Hematopoietic multipotent progenitor cell treated with erythropoietin and hydrocortisone succinate and interleukin-3 and kit ligand, for 15 days (in vitro differentiated cells): ENCODE data around the gene SNAP23.
"Not testable (repeated sequence)": the region's sequence is repeated elsewhere in the genome, so short reads cannot be mapped to it uniquely, and the experiment has no call there.

Experiments
- DNase-seq: peaks from one replicate; pipeline ENCODE4 v3.0.0-alpha.2; 2015; ENCODE audit warnings: low spot score

SNAP23 gene

GRCh38 chr15:42498212-42499068, 3.0 kb downstream of the SNAP23 start:
- DNase-seq, result peak; percentile 51

GRCh38 chr15:42499858-42500609, 4.6 kb downstream of the SNAP23 start:
- DNase-seq, result peak; percentile 71

GRCh38 chr15:42502477-42502876, 7.0 kb downstream of the SNAP23 start:
- DNase-seq, result peak; percentile 33

- DNase-seq, result no peak
Measured at GRCh38 chr15:42503825-42504224, 8.4 kb downstream of the SNAP23 start.

GRCh38 chr15:42504631-42505030, 9.2 kb downstream of the SNAP23 start:
- DNase-seq, result no peak

DNA sequence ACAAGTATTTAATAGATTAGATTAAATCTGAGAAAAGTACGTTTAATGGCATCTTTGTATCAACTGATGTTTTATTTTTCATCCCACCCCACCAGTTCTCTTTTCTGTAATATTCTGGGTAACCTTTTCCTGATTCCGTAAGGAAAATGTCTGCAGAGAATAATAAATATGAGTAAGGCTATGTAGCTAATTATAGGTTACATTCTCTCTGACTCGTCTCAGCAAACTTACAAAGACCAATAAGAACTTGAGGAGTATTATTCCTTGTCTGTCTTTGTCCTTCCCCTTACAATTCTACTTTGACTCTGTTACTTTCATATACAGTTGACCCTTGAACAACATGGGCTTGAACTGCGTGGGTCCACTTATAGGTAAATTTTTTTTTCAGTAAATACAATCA, 12.1 kb downstream of the SNAP23 start:
- no peak for DNase-seq

DNA sequence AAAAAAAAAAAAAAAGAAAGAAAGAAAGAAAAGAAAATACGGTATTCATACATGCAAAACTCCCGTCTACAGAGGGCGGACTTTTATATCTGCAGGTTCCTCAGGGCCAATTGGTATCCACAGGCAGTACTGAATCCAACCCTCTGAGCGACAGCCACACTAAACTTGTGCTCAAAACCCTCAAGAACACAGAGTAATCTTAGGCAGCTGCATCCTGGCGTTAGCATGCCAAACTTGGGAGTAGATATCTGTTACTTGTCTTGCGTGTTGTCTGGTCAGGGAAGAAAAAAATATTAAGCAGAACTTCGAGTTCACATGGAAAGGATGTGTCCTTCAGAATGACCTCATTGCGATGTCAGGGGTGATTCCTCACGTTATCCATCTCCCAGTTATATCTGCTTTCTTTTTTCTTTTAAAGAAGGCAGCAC, 12.8 kb downstream of the SNAP23 start:
- no peak for DNase-seq

DNA sequence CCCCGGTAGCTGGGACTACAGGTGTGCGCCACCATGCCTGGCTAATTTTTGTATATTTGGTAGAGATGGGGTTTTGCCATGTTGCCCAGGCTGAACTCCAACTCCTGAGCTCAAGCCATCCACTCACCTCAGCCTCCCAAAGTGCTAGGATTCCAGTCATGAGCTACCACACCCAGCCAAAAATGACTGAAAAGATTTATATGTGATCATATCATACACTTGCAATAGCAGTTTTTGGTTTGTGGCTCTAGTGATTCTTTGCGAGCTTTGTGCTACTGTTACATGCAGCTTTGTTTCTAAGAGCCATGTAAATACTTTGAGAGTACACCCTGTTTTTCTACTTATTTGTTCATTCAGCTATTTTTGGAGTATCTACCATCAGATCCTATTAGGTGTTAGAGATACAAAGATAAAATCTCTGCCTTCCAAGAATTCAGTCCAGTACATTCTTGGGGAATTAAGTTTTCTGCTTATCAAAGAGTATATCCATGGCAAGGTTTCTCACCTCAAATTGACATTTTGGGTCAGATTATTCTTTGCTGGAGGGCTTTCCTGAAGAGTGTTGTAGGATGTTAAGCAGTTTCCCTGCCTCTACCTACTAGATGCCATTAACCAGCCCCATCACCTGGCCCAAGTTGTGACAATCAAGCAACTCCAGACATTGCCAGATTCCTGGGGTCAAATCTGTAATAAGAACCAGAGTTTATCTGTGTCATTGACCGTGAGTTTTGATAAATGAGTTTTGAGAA, 15.0 kb downstream of the SNAP23 start:
- no peak for DNase-seq

GRCh38 chr15:42511007-42511391, 15.6 kb downstream of the SNAP23 start:
- DNase-seq, result no peak

GRCh38 chr15:42523331-42523730, 27.9 kb downstream of the SNAP23 start:
- DNase-seq, result no peak

DNA sequence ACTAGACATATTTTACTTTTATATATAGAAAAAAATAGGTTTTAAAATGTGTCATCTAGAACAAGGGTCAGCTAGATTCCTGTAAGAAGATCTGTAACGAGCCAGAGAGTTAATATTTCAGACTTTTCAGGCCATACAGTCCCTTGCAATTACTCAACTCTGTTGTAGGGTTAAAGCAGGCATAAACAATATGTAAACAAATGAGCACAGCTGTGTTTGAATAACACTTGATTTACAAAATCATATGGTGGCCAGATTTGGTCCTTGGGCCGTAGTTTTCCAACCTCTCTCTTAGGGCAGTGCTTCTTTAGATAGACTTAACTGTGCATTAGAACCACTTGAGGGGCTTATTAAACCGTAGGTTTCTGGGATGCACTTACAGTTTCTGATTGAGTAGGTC, 33.5 kb downstream of the SNAP23 start:
- DNase-seq, result no peak

DNA sequence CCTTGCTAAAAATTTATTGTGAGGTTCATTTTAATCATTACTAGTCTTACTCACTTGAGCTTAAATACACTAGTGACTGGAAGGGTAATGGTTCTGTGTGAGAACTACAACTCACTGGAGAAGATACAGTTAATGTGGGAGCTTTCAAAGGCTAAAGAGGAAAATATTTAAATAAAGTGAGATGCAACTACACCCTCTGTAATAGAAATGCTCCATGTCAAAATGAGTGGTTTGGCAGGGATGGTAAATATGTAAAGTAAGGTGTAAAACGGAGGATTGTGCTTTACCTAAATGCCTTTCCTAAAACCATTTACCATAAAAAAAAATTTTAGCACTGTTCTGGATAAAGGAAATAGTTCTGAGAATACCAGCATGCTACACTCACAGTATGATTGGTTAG, 37.8 kb downstream of the SNAP23 start:
- no peak for DNase-seq

- DNase-seq, result no peak
Measured at GRCh38 chr15:42544853-42545629, 49.6 kb downstream of the SNAP23 start.

DNA sequence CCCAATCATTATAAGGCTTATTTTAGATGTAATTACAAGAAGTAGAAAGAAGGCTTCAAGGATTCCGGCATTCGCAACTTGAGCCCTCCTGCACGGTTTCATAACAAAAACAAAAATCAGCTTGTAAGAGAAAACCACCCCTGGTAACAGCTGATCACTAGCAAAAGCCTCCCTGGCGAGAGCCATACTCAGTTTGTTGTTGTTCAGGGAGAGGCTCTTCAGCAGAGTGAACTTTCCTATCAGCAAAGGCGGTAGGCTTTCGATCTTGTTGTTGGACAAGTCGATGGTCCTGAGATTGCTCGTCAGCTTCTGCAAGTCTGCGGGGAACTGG, 52.4 kb downstream of the SNAP23 start:
- DNase-seq, result no peak

- DNase-seq, result peak; percentile 91
Measured at GRCh38 chr15:42548249-42549031, 53.0 kb downstream of the SNAP23 start, which contains the start of the genes HAUS2 and LRRC57. Gene HAUS2, plus strand, starts transcription at chr15:42548838. Its CDS starts 35 bp downstream, at chr15:42548873. Gene LRRC57, minus strand, starts transcription at chr15:42548793. Its CDS starts 359 bp downstream, at chr15:42548434.

DNA sequence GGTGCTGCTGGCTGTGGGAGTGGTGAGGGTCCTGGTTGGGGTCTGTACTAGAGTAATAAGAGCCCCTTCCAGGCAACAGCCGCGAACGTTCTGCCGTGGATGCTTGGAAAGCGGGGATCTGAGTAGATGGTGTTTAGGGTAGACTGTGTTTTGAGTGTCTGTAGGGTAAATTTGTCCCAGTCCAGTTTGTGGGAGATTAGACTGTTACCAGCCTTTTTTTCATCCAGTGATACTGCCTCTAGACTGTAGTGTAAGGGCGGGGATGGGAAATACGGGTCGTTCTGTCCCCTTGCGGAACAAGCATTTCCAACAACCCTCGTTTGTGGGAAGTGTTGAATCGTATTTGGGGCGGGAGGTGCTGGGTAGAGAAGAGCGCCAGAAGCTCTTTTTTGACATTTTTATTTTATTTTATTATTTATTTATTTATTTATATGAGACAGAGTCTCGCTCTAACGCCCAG, 53.6 kb downstream of the SNAP23 start:
- peak; percentile 50 for DNase-seq

DNA sequence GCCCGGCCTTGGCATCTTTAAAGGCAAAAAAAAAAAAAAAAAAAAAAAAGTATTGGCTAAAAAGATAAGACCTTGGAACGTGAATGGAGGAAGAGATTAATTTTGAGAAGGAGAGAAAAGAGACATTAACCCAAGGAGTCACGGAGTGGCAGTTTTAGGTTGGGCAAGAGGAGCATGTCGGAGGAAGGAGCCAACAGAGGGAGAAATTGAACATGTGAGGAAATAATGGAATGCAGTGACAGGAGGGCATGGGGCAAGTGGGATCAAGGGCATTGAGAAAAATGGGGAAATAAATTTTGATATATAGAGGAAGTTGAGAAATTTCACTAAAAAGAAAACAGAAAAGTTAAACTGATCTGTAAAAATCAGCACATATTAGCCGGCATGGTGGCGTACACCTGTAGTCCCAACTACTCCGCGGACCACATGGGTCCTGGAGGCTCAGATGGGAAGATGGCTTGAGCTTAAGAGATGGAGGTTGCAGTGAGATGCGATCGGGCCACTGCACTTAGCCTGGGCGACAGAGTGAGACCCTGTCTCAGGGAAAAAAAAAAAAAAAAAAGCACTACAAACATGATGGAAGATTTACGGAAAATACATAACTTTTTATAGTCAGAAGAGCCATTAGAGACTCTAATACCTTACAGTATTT, 54.4 kb downstream of the SNAP23 start:
- peak; percentile 76 for DNase-seq

DNA sequence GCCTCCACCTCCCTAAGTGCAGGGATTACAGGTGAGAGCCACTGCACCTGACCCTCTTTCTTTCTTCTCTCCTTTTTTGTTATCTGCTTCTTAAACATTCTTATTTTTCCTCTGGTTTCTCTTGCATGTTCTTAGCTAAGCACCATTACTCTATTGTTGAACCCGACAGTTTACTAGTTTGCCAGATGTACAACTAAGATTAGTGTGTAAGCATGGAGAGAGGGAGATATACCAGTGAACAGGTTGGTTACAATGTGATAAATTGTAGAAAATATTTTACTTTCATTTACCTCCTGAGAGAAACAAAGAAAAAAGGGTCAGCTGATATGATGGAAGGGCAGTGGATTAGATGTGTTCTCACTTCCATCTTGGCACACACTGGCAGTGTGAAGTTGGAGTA, 58.1 kb downstream of the SNAP23 start:
- no peak for DNase-seq

DNA sequence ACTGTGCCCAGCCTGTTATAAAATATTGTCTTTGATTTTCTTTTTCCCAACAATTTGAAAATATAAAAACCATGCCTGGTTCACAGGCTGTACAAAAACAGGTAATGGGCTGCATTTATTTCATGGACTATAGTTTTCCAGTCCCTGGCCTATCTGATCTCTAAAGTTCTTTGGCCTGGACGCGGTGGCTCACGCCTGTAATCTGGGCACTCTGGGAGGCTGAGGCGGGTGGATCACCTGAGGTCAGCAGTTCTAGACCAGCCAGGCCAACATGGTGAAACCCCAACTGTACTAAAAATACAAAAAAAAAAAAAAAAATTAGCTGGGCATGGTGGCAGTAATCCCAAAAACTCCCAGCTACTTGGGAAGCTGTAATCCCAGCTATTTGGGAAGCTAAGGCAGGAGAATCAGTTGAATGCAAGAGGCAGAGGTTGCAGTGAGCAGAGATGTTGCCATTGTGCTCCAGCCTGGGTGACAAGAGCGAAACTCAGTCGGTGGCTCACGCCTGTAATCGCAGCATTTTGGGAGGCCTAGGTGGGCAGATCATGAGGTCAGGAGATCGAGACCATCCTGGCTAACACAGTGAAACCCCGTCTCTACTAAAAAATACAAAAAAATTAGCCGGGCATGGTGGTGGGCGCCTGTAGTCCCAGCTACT, 61.2 kb downstream of the SNAP23 start:
- not testable (repeated sequence) for DNase-seq

DNA sequence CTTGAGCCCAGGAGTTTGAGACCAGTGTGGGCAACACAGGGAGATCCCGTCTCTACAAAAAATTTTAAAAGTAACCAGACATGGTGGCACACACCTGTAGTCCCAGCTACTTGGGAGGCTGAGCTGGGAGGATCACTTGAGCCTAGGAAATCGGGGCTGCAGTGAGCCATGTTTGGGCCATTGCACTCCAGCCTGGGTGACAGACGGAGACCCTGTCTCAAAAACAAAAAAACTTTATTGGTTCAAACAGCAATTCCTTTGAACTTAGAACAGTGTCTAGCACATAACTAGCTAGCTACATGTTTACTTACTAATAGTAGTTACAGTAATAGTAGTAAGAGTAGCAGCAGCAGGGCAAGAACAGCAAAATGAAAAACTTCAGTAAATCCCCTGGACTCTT, 63.3 kb downstream of the SNAP23 start:
- DNase-seq, result no peak
